Keratinocyte (primary cell): ENCODE measurements around the gene AOX1. TPM values are rescaled to one million over a fixed set of nuclear protein-coding genes. Genes with fewer than 3 reads are reported as not detected.

ENCODE experiments used
- DNase-seq: peaks from one replicate; pipeline ENCODE4 v3.0.0-alpha.2; 2011; ENCODE audit warnings: low read depth, missing footprints, low spot score
- FAIRE-seq: peaks from 2 replicates; lab custom pipeline; 2011; peaks lifted over from hg19 to GRCh38; lab: Jason Lieb, UNC
- H2AFZ ChIP-seq: 2 replicates; pipeline ENCODE4 v1.6.0; 2012; ENCODE audit warnings: low read length, control low read depth, inconsistent platforms; ENCODE audit not compliant: control insufficient read depth
- H3K27ac ChIP-seq: 2 replicates; pipeline ENCODE4 v1.5.1; 2011; ENCODE audit warnings: low read length; ENCODE audit not compliant: control insufficient read depth, insufficient read depth
- H3K27me3 ChIP-seq: 3 replicates; pipeline ENCODE4 v1.6.0; 2011; ENCODE audit warnings: low read length; ENCODE audit not compliant: control insufficient read depth, insufficient read depth; ENCODE audit errors: extremely low read depth
- H3K36me3 ChIP-seq, 2 experiments: 2 replicates in 1 of 2; 3 replicates in 1 of 2; pipeline ENCODE4 v1.5.1; 2011; ENCODE audit warnings: low read length in 2 of 2, mild to moderate bottlenecking in 1 of 2; ENCODE audit not compliant: control insufficient read depth in 2 of 2, insufficient read depth in 2 of 2; ENCODE audit errors: extremely low read depth in 1 of 2
- H3K4me1 ChIP-seq: 3 replicates; pipeline ENCODE4 v1.5.1; 2011; ENCODE audit warnings: low read length; ENCODE audit not compliant: control insufficient read depth, insufficient read depth; ENCODE audit errors: extremely low read depth
- H3K4me2 ChIP-seq: 3 replicates; pipeline ENCODE4 v1.6.0; 2011; ENCODE audit warnings: low read depth, low read length; ENCODE audit not compliant: control insufficient read depth, insufficient read depth; ENCODE audit errors: extremely low read depth
- H3K4me3 ChIP-seq, 3 experiments: fragments of 200-600 bp in 1 of 3; sonication (generic) in 1 of 3; 2 replicates in 2 of 3; 3 replicates in 1 of 3; pipeline ENCODE4 v1.5.1; 2011 to 2016; ENCODE audit warnings: low read length in 3 of 3, mild to moderate bottlenecking in 3 of 3, control low read depth in 2 of 3, inconsistent platforms in 1 of 3, low read depth in 1 of 3, mixed read lengths in 1 of 3, mixed run types in 1 of 3, moderate library complexity in 1 of 3; ENCODE audit not compliant: control insufficient read depth in 2 of 3, insufficient read depth in 2 of 3; ENCODE audit errors: extremely low read depth in 1 of 3
- H3K79me2 ChIP-seq: 2 replicates; pipeline ENCODE4 v1.6.0; 2012; ENCODE audit warnings: low read length; ENCODE audit not compliant: control insufficient read depth, insufficient read depth
- H3K9ac ChIP-seq: 3 replicates; pipeline ENCODE4 v1.6.0; 2011; ENCODE audit warnings: low read length; ENCODE audit not compliant: control insufficient read depth, insufficient read depth; ENCODE audit errors: extremely low read depth
- H3K9me1 ChIP-seq: 3 replicates; pipeline ENCODE4 v1.6.0; 2011; ENCODE audit warnings: low read length; ENCODE audit not compliant: control insufficient read depth, insufficient read depth; ENCODE audit errors: extremely low read depth
- H3K9me3 ChIP-seq: 2 replicates; pipeline ENCODE4 v1.5.1; 2012; ENCODE audit warnings: low read depth, low read length; ENCODE audit not compliant: control insufficient read depth
- H4K20me1 ChIP-seq: 3 replicates; pipeline ENCODE4 v1.6.0; 2011; ENCODE audit warnings: low read length; ENCODE audit not compliant: control insufficient read depth, insufficient read depth; ENCODE audit errors: extremely low read depth
- EZH2 ChIP-seq: IDR thresholded peaks from one replicate; pipeline ENCODE4 v1.6.1; 2012; ENCODE audit warnings: inconsistent platforms, mild to moderate bottlenecking, low read length, moderate library complexity
- dilution Hi-C: fragments of 300-500 bp; cut with MboI; formaldehyde crosslinking; loops from one replicate; pipeline ENCODE4 v1.7.0; 2020; ENCODE audit warnings: low sequenced_read_pairs; ENCODE audit not compliant: extremely low pct_ligation_motif_present
- polyA minus RNA-seq, 3 experiments: library from RNA; depleted of rRNA, polyadenylated mRNA; stranded (reverse); fragments of >200 nt; gene quantifications; 1 replicate in 1 of 3; 2 replicates in 1 of 3; 3 replicates in 1 of 3; pipeline ENCODE4 v1.2.3, GENCODE V29; 2011
- polyA plus RNA-seq, 5 experiments: library from polyadenylated mRNA; depleted of rRNA in 3 of 5; stranded (reverse) in 3 of 5; stranded (forward) in 1 of 5; unstranded in 1 of 5; fragments of >200 nt; gene quantifications; 1 replicate in 1 of 5; 2 replicates in 3 of 5; 3 replicates in 1 of 5; pipeline versions ENCODE4 v1.2.1 to v1.2.3, GENCODE V29; 2011 to 2012; ENCODE audit warnings: missing spikeins in 2 of 5, low read depth in 1 of 5, low replicate concordance in 1 of 5
- TF ChIP-seq, protein P1 (sequence below), 3 experiments: IDR thresholded peaks in 1 of 3; conservative IDR thresholded peaks in 1 of 3; optimal IDR thresholded peaks in 1 of 3; 2 replicates in 2 of 3; 3 replicates in 1 of 3; pipeline versions ENCODE3 to v1.5.1; 2011; ENCODE audit warnings: low read length in 3 of 3, mild to moderate bottlenecking in 3 of 3, moderate library complexity in 2 of 3, control low read depth in 1 of 3, inconsistent platforms in 1 of 3; ENCODE audit not compliant: insufficient read depth in 2 of 3; ENCODE audit errors: extremely low read depth in 1 of 3

The AOX1 gene
- polyA plus RNA-seq (8.3 to 13.1 TPM (median 12.2 TPM) in 3 replicates), polyA minus RNA-seq (10.3 to 18.9 TPM (median 14.3 TPM) in 3 replicates)
- 0.61 TPM for polyA plus RNA-seq (2011; ENCODE audit: low read depth)
- 7.8 and 11.3 TPM in 2 replicates for polyA plus RNA-seq (2011; cell fraction: cytosol; rRNA removed)
- 7.5 and 7.9 TPM in 2 replicates for polyA plus RNA-seq (2011; cell fraction: nucleus; rRNA removed)
- polyA plus RNA-seq (2012; ENCODE audit: low replicate concordance), result 0.97 and 10.1 TPM in 2 replicates
- polyA minus RNA-seq (2011; cell fraction: cytosol; rRNA and poly(A)+ RNA removed), result 10.9 TPM
- 10.3 and 11.9 TPM in 2 replicates for polyA minus RNA-seq (2011; cell fraction: nucleus; rRNA and poly(A)+ RNA removed)

GRCh38 chr2:200585730-200586643 is at the start of gene AOX1:
TSS of gene AOX1 (plus strand) at chr2:200586014. CDS start at chr2:200586109, 95 bp downstream.
- Histone ChIP-seq H3K9me3 (no peaks in the 10 kb centered on the region), H3K9me1 (no peaks in the 10 kb centered on the region), H4K20me1 (no peaks in the 10 kb centered on the region), H3K9ac (peak within 1 kb of the TSS; percentile 40), H3K4me1 (peaks cover 8% of the 10 kb centered on the region), H3K27me3 (no peaks in the 10 kb centered on the region), H3K27ac (no peak within 1 kb of the TSS), H3K4me2 (peak within 1 kb of the TSS; percentile 92), H3K79me2 (no peaks in the 10 kb centered on the region), H3K36me3 (no peaks in the 10 kb centered on the region), H2AFZ (peak within 1 kb of the TSS; percentile 87), H3K4me3 (peak within 1 kb of the TSS; percentile 25 to 82 (median 61))
- TF ChIP-seq, protein P1, sequence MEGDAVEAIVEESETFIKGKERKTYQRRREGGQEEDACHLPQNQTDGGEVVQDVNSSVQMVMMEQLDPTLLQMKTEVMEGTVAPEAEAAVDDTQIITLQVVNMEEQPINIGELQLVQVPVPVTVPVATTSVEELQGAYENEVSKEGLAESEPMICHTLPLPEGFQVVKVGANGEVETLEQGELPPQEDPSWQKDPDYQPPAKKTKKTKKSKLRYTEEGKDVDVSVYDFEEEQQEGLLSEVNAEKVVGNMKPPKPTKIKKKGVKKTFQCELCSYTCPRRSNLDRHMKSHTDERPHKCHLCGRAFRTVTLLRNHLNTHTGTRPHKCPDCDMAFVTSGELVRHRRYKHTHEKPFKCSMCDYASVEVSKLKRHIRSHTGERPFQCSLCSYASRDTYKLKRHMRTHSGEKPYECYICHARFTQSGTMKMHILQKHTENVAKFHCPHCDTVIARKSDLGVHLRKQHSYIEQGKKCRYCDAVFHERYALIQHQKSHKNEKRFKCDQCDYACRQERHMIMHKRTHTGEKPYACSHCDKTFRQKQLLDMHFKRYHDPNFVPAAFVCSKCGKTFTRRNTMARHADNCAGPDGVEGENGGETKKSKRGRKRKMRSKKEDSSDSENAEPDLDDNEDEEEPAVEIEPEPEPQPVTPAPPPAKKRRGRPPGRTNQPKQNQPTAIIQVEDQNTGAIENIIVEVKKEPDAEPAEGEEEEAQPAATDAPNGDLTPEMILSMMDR (optimal IDR thresholded peaks at IDR 0.05 in 1 of 3, IDR thresholded peaks at IDR 0.05 in 1 of 3, conservative IDR thresholded peaks at IDR 0.05 in 1 of 3; ENCODE audit: extremely low read depth in 1 of 3, insufficient read depth in 2 of 3, low read length in 3 of 3), result peak in 2 of 3 experiments; percentile 12 to 58
- peak; percentile 10 for TF ChIP-seq EZH2
- dilution Hi-C loops, result no loop called here
- FAIRE-seq (peak; percentile 67), DNase-seq (no peak)

DNA sequence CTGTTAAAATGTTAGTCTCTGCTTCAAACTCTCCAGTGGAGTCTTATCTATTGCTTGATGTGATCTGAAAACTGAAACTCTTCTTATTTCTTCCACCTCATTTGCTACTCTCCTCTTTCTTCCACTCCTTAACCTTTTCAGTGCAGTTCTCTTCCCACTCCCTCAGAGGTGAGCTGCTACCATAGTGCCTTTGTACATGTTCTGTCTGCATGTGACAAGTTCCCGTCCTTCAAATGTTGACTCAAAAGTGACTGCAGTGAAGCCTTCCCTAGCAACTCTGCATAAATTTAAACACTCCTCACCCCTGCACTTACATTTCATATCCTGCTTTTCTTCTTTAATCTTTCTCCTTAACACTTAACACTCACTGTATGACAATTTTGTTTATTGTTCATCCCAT is 47.7 kb upstream of the AOX1 start:
- H3K9ac ChIP-seq, result no peak overlapping the region
- dilution Hi-C loops, result no loop called here
- H2AFZ ChIP-seq, result no peak overlapping the region
- H4K20me1 ChIP-seq, result no peaks in the 10 kb centered on the region
- DNase-seq (no peak), FAIRE-seq (no peak)
- no peaks in the 10 kb centered on the region for H3K9me3 ChIP-seq
- TF ChIP-seq EZH2, result no peak
- TF ChIP-seq, protein P1 (optimal IDR thresholded peaks at IDR 0.05 in 1 of 3, IDR thresholded peaks at IDR 0.05 in 1 of 3, conservative IDR thresholded peaks at IDR 0.05 in 1 of 3; ENCODE audit: extremely low read depth in 1 of 3, insufficient read depth in 2 of 3, low read length in 3 of 3), result no peak
- H3K4me2 ChIP-seq, result no peak overlapping the region
- H3K9me1 ChIP-seq, result no peaks in the 10 kb centered on the region
- H3K4me3 ChIP-seq, result no peak overlapping the region
- H3K36me3 ChIP-seq, result peaks cover 0 to 3% of the 10 kb centered on the region in 2 experiments
- no peaks in the 10 kb centered on the region for H3K79me2 ChIP-seq
- no peak overlapping the region for H3K27ac ChIP-seq
- H3K4me1 ChIP-seq, result no peaks in the 10 kb centered on the region
- H3K27me3 ChIP-seq, result no peaks in the 10 kb centered on the region
